ENCODE data around the gene PCYT1B.
"Not testable (repeated sequence)": the region's sequence is repeated elsewhere in the genome, so short reads cannot be mapped to it uniquely, and the experiment has no call there.

Gene PCYT1B

DNA sequence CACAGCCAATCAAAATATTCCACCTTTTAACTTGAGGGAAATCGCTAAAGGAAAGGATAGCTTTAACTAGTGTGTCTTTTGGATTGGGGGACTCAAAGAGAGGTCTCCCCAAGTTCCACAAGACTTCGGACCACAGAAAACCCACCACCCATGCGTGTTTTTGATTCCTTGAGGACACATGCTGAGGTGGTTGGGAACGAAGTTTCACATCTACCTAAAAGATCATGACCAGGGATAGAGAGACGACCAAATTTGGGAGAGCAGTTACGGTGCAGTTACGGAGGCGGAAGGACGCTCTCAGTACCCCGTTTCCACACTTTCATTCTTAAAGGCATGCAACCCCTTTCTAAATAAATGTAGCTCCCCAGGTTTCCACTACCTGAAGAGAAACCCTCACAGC is 1.1 kb downstream of the PCYT1B start:
- DNase-seq (ENCODE audit: low read depth), result no peak

DNA sequence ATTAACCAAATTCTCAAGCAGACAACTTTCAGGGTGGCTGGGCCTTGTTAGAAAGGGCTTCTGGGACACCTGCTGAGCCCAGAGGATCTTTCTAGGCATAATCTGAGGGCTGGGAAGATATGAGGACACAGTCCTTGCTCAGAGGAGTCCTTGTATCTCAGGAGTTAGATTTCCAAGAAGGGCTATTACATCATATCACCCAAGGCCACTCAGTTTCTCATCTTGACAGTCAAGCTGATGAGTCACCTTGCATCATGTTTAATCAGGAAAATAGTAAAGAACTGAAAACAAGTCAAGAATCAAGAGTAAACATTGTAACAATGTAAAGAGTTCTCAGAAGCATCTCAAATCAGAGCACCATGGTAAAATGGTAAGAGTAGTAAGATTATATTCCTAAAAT is 4.0 kb downstream of the PCYT1B start:
- peak; percentile 23 for DNase-seq (ENCODE audit: low read depth)

DNA sequence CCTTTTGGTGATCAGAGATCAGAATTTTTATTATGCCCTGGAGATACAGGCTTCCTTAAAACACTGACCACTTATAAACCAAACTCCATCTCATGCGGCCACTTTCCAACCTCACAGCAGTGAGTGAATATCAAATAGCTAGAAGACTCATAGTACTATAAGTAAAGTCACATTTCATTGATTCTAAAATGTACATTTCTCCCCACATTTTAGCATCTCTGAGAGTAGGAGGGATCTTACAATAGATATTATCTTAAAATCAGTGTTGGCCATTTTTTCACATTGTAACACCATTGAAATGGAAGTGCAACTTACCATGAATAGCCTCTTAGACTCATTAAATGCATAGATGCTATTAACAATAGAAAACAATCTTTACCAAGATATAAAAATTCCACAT is 17.4 kb downstream of the PCYT1B start:
- DNase-seq (ENCODE audit: low read depth), result no peak

DNA sequence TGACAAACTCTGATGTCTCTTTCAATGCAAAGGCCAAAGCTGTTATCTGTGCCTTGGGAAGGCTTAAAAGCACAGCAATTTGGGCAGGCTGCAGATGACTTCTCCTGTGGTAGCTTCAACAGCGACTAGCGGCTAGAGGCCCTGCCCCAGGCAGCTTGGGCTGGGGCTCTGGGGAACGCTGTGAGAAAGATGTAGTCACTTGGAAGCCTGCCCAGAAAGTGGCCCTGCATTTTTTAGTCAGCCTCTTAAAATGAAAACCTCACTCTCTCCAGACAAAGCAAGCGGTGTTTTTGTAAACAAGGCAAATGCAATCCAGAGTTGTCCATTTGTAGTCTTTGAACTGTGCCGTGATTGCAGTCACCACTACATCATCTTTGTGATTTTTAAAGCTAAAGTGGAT is 27.5 kb downstream of the PCYT1B start:
- peak; percentile 70 for DNase-seq (ENCODE audit: low read depth)

DNA sequence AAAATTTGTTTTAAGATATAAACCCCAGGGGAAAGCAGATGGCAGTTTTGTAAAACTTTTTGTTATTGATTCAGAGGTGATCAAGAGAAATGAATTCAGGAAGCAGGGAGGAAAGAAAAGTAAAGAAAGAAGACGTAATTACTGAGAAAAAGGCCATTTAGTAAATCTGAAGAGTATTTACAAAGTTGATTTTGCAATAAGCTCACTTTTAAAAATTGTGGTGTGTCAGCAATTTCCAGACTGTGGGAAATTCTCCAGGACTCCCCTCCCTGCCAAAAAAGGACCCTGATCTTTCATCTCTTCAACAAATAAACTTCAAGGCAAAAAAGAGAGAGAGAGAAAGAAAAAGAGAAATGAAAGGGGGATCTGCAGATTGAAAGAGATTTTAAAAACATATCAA is 36.6 kb downstream of the PCYT1B start:
- no peak for DNase-seq (ENCODE audit: low read depth)

DNA sequence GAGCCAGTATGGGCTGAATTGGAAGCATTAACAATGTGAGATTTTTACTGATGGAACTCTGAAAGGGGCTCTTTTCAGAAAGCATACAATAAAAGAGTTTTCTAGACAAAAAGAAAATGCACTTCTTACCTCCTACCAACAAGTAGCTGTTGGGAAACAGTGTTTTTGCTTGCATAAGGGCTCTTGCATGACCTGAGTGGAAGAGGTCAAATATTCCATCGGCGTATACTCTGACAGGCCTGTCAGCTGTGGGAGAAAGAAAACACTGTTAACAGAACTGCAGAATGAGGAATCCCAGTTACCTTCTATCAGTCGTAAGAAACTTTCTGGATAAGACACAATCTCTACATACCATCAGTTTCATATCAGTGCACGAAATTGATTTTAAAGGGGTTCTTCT is 39.5 kb downstream of the PCYT1B start:
- DNase-seq (ENCODE audit: low read depth), result no peak

DNA sequence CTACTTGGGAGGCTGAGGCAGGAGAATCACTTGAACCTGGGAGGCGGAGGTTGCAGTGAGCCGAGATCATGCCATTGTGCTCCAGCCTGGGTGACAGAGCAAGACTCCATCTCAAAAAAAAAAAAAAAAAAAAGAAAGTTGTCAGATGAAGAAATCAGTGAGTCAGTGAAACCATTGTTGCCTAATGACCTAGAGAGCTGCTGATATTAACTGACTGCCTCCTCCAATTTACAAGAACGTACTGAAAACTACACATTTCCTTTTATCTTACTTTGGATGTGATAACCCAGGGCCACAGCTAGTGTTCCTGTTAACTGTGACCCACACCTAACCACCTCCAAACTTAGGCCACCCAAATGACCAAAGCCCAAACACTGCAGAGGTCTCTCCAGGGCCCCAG is 41.2 kb downstream of the PCYT1B start:
- DNase-seq (ENCODE audit: low read depth), result not testable (repeated sequence)

DNA sequence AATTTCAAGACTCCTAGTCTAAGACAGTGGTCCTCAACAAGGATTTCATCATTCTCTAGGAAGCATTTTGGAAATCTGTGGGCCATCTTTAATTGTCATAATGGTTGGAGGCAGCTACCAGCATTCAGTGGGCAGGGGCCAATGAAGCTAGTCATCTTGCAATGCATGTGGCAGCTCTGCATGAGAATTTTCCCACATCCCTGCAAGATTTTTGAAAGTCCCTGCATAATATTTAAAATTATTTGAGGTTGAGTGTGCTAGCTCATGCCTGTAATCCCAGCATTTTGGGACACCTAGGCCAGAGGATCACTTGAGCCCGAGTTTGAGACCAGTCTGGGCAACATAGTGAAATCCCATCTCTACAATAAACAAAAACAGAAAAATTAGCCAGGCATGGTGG is 44.0 kb downstream of the PCYT1B start:
- no peak for DNase-seq (ENCODE audit: low read depth)

DNA sequence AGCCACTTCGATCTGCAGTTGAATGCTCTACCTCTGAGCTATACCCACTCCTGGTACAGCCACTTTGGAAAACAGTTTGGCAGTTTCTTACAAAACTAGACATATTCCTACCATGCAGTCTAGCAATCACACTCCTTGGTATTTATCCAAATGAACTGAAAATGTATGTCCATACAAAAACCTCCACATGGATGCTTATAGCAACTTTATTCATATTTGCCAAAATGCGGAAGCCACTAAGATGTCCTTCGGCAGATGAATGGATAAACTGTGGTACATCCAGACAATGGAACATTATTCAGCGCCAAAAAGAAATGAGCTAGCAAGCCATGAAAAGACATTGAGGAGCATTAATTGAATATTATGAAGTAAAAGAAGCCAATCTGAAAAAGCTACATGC is 45.3 kb downstream of the PCYT1B start:
- DNase-seq (ENCODE audit: low read depth), result no peak

DNA sequence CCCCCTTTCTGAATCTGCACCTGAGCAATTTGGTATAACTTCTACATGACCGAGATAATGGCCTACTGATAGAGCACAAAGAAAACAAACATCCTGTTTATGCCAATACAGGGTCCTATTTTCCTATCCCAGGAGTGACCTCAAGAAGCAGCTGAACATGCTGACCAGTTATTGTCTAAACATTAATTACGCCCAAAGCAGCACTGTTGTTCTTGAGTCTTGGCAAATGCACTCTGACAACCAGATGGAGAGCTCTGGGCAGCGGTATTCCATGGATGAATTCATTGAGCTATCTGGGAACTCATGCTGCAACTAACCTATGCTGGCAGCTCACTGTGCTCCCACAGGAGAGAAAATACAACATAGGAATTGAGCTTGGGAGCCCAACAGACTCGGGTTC is 52.6 kb downstream of the PCYT1B start:
- no peak for DNase-seq (ENCODE audit: low read depth)

DNA sequence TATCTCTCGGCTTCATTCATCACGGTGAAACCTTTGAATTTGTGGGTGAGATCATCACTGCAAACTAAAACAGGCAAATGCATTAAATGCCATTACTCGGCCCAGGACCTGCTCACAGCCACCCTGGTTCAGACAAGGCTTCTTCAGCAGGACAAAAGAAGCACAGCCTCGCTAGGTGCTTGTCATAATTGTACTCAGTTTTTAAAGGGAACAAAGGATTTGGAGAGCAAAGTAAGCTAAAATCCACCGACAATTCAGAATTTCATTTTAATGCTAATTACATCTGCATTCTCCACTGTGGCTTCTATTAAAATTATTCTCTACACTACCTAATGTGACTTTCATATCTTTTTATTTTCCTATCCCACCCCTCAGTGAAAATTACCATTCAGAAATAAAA is 57.0 kb downstream of the PCYT1B start:
- DNase-seq (ENCODE audit: low read depth), result no peak

DNA sequence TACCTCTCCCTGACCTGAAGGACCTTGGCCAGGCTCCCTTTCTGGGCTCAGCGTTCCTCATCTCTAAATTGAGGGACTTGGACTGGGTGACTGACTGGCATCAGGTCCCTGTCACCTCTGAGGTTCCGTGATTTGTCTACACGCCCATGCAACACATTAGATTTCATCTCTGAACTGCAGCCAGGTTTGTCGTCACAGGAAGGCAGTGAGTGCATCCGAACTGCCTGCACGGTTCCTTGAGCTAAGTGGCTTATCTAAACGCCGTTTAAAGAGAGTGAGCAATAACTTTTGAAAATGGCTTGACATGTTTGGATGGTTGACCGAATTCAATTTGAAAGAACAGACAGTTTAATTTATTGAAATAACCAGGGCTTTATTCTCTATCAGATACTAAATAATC is 70.1 kb downstream of the PCYT1B start:
- no peak for DNase-seq (ENCODE audit: low read depth)

DNA sequence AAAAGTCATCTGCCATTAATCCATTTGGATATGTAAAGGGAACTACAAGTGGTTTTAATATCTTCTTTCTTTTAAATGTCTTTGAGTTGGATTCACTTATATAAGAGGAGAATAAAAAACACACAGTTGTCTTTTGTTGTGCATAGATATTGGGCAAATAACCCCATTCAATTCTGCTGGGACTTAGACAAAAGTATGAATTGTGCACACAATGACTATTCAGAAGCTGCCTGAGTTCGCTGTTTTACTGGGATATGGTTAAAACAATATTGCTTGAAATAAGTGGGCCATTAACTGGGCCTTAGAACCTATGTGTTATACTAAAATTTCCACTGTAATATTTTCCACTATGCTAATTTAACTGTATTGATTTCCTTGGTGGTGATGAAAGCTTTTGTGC is 71.7 kb downstream of the PCYT1B start:
- DNase-seq (ENCODE audit: low read depth), result no peak

DNA sequence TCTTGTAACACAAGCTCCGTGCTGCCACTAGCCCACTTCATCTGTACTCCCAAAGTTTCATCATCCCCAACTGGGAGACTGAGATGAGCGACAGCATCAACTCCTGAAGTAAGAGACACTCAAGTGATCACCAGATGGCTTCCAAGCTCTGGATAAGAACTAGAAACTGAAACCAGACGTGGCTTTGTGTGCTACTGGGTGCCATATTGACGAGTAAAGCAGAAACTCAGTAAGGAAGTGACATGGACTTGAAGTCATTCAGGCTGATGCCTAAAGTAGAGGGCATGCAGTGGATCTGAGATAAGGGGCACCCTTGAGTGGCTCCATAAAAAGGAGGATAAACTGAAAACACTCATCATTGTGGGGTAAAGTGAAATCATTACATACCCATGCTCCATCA is 72.4 kb downstream of the PCYT1B start:
- DNase-seq (ENCODE audit: low read depth), result no peak

DNA sequence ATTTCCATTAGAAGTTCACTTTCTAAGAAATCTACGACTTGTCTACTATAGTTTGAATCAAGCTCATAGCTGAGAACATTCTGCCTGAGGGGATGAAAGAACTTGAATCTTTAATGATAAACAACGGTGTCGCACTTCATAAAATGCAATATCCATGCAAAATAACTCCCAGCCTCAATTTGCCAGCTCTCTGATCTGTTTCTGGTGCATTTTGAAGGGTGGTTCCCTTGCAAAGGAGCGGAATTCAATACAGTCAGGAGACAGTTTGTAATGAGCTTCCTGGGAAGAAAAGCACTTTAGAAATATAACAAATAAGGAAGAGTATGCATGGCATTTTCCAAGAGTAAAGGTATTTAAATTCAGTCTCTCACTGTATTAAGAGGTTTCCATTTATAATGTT is 80.0 kb downstream of the PCYT1B start:
- no peak for DNase-seq (ENCODE audit: low read depth)

DNA sequence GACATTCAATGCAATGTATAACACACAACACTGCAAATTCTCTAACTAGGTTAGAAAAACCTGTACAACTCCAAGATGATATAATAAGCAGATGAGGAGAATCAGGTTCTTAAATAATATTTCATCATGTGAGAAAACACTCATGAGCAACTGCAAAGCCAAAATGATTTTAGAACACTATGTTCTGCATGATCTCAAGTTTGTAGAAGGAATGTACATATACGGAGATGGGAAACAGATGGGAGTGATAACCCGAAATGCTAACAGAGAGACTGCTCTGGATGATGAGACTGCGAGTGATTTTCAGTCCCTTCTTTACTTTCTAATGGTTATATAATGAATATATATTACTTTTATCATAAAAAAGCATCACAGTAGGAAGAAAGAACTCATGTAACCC is 80.9 kb downstream of the PCYT1B start:
- DNase-seq (ENCODE audit: low read depth), result no peak

DNA sequence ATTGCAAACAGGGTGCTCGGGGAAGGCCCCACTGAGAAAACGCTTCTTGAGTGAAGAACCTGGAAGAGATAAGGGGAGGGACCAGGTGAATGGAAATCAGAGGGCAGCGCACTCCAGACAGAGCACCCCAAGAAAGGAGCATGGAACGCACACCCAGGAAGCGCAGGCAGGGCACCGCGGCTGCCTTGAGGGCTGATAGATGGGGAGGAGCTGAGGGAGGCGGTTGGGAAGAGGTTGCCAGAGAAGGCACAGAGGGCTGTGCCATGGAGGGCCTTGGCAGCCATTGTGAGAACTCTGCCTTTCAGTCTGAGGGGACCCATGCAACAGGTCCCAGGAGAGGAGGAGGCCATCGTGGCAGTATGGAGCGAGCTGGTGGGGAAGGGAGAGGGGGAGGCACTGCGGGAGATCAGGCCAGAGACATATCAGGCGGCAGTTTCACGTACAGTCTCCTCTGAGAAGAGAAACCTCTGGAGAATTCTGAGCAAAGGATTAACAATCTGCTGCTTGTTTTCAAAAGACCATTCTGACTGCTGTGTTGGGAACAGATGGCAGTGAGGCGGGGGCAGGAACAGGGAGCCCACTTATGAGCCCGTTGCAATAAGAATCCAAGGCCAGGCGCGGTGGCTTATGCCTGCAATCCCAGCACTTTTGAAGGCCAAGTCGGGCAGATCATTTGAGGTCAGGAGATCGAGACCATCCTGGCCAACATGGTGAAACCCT is 83.7 kb downstream of the PCYT1B start:
- DNase-seq (ENCODE audit: low read depth), result no peak

DNA sequence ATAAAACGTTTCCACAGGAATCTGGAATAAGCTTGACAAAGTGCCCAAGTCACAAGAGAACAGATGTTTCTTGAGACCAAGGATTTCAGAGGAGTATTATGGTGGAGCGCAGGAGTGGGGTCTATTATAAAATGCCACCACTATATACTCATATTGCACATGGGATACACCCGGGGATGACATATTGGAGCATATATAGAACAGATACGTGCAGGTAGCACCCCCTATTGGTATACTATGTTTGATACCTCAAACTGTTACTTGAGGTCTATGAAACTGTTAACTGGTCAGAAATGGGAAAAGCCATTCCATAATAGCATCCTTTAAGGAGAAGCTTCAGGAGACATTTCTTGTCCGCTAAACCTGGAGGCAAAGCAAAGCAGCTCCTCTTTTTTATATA is 86.0 kb downstream of the PCYT1B start:
- DNase-seq (ENCODE audit: low read depth), result peak; percentile 52

DNA sequence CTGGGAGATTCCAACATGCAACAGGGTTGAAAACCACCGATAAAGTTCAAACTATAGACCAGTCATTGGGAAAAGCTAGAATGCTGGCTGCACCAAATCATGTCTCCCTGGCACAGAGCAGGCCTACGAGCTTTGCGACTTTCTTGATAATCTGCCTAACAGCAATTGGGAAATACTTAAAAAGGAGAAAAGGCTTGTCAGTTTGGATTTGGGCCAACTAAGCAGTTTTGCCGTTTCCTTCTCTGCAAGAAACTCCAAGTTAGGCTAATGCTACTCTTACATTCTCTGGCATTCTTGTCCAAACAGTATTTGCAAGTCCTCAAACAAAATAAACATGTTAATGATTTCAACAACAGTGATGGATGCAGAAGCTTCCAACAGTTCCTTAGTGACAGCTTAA is 94.1 kb downstream of the PCYT1B start:
- DNase-seq (ENCODE audit: low read depth), result no peak

DNA sequence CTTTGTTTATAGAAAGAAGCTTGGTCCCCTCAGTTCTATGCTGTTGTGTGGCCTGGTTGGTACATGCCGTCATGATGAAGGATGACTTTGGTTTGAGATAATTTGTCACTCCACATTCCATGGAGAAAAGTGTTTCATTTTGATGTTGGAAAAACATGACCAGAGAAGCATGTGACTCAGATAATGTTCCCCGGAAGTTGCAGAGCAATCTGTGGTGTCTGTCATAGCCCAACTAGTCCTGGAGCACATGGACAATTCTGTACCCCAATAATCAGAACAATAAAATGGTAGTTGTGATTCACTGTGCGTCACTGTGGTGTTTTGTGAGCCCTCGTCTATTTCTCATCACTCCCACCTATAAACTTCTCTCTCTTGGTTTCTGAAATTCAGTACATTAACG is 97.0 kb downstream of the PCYT1B start:
- peak; percentile 71 for DNase-seq (ENCODE audit: low read depth)

DNA sequence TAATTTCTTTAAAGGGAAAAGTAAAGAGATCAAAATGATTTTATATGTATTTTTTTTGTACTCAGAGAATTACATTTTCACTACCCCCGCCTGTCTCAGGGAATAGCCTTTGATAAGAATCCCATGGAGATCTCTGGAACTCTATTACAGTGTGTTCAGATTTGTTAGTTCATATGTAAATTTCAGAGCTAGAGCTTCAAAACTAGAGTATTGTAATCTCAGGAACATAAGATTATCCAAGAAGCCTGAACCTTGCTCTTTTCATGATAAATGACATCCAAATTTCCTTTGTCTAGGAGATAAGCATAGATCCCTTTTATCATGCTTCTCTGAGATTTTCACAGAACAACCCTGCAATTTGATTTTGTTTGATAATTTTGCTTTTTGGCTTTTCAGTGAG is 99.2 kb downstream of the PCYT1B start:
- no peak for DNase-seq (ENCODE audit: low read depth)

DNA sequence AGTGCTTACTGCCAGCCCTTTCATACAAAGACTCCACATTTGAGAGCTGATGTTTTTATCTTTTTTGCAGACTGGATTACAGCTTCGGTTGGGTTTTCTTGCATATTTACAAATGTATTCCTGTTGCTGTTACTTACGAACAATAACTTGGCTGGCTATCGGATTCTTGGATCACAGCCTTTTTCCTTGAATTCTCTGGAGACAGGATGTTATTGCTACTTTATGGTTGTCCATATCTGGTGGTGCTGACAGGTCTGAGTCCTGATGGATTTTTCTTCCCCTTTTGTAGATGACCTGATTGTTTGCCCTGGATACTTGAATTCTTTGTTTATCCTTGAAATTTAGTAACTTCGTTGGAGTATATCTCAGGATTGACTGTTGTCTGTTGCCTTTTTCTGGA is 104.4 kb downstream of the PCYT1B start:
- no peak for DNase-seq (ENCODE audit: low read depth)

DNA sequence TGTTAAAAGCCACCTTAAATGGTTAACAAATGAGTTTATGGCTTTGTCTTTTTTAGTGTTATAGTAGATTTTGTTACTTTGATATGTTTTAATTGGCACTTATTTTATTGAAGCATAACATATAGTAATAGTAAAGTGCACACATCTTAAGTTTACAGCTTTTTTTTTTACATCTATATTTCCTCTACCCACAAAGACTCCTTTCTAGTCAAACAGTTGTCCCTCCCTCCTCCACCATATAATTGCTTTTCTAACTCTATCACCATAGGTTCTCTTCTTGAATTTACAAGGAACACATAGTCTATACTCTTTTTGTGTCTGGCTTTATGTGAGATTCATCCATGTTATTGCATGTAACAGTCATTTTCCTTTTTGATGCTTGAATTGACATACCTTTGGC is 110.6 kb downstream of the PCYT1B start:
- no peak for DNase-seq (ENCODE audit: low read depth)

DNA sequence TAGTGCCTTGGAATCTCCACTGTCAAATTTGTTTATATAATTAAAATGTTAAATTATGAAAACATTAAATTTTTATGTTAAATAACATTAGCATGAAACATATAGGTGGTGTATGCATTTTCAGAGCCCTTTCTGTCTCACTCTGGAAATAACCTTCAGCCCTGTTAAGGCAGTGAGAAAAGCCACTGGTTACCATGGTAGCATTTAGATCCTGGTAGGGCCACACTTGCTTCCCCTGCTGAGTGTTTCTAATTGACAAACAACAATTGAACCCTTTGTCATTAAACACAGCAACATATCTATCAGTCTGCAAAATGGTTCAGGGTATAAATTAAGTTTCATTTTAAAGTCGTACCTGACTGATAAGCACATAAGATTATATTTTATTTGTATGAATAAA is 118.5 kb downstream of the PCYT1B start:
- no peak for DNase-seq (ENCODE audit: low read depth)

DNA sequence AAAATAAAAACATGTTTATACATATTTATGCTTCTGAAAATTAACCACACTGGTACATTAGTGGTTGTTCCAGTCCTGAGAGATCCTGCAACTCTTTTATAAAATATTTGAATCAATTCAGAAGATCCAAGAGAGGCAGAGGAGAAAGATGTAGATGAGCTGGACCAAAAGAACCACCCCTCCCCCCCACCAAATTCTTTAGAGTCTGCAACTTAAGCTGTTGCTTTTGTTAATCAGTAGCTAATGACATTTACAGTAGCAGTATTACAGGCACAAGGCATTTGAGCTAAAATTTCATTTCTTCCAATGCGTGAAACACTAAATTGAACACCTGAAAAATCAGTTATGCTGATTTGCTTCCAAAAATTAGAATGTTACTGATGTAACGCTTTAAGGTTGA is 120.5 kb downstream of the PCYT1B start:
- DNase-seq (ENCODE audit: low read depth), result no peak
